ENCODE data around the gene ATL1. TPM values are rescaled to one million over a fixed set of nuclear protein-coding genes. Genes with fewer than 3 reads are reported as not detected.

ATL1 gene
- total RNA-seq, 1 experiment from 2014 or later = 1.5 TPM

DNA sequence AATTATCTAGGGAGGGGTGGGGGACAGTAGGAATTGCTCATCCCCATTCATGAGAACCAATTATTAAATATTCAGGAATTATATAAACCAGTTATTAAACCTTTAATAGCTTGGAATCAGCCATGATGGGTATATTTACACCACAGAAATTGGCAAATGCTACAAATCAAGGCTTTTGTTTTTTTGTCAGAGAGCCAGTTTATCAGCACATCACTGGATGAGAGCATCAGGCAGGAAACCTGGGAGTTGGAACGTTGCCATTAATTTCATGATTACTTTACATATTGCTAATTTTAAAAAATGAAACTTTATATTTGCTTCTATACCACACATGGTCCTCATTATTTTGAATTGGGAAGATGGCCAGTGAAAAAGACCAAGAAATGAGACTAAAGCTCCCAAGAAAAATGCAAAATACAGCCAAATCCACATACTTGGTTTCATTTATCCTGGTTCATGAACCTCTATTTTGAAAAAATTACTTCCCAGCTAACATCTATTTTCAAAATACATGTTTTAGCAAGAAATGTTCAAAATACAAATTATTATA, 48.4 kb downstream of the ATL1 start:
- ChIA-PET CTCF (no interaction called here), POLR2A (no interaction called here)
- Histone ChIP-seq H3K9me3 (ENCODE audit: control insufficient read depth, insufficient read depth, low read depth, low read length) (no peaks in the 10 kb centered on the region), H3K27me3 (ENCODE audit: control insufficient read depth, insufficient read depth, low read length) (no peaks in the 10 kb centered on the region; the same call in 1 of the 2 replicates), H3K36me3 (ENCODE audit: control insufficient read depth, insufficient read depth, low read length) (no peaks in the 10 kb centered on the region), H3K27ac (ENCODE audit: low read length) (no peak overlapping the region), H3K4me3 (ENCODE audit: low read depth in 2 of 2, low read length in 2 of 2) (no peak overlapping the region), H3K4me1 (ENCODE audit: control insufficient read depth, insufficient read depth, low read length) (no peaks in the 10 kb centered on the region)
- ATAC-seq (no peak), DNase-seq (ENCODE audit: low read depth, low spot score) (no peak)
- no TSS peak for BruUV-seq (replicated peaks)
- TF ChIP-seq, protein P1, sequence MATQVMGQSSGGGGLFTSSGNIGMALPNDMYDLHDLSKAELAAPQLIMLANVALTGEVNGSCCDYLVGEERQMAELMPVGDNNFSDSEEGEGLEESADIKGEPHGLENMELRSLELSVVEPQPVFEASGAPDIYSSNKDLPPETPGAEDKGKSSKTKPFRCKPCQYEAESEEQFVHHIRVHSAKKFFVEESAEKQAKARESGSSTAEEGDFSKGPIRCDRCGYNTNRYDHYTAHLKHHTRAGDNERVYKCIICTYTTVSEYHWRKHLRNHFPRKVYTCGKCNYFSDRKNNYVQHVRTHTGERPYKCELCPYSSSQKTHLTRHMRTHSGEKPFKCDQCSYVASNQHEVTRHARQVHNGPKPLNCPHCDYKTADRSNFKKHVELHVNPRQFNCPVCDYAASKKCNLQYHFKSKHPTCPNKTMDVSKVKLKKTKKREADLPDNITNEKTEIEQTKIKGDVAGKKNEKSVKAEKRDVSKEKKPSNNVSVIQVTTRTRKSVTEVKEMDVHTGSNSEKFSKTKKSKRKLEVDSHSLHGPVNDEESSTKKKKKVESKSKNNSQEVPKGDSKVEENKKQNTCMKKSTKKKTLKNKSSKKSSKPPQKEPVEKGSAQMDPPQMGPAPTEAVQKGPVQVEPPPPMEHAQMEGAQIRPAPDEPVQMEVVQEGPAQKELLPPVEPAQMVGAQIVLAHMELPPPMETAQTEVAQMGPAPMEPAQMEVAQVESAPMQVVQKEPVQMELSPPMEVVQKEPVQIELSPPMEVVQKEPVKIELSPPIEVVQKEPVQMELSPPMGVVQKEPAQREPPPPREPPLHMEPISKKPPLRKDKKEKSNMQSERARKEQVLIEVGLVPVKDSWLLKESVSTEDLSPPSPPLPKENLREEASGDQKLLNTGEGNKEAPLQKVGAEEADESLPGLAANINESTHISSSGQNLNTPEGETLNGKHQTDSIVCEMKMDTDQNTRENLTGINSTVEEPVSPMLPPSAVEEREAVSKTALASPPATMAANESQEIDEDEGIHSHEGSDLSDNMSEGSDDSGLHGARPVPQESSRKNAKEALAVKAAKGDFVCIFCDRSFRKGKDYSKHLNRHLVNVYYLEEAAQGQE (IDR thresholded peaks at IDR 0.05; ENCODE audit: insufficient read depth in 1 of 2, low read depth in 2 of 2, low read length in 1 of 2) = no peak
- no peak for TF ChIP-seq POLR2AphosphoS5 (IDR thresholded peaks at IDR 0.05; ENCODE audit: low read depth, low read length)
- TF ChIP-seq, protein P2, sequence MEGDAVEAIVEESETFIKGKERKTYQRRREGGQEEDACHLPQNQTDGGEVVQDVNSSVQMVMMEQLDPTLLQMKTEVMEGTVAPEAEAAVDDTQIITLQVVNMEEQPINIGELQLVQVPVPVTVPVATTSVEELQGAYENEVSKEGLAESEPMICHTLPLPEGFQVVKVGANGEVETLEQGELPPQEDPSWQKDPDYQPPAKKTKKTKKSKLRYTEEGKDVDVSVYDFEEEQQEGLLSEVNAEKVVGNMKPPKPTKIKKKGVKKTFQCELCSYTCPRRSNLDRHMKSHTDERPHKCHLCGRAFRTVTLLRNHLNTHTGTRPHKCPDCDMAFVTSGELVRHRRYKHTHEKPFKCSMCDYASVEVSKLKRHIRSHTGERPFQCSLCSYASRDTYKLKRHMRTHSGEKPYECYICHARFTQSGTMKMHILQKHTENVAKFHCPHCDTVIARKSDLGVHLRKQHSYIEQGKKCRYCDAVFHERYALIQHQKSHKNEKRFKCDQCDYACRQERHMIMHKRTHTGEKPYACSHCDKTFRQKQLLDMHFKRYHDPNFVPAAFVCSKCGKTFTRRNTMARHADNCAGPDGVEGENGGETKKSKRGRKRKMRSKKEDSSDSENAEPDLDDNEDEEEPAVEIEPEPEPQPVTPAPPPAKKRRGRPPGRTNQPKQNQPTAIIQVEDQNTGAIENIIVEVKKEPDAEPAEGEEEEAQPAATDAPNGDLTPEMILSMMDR (IDR thresholded peaks at IDR 0.05) = no peak
- TF ChIP-seq TCF7L2 (IDR thresholded peaks at IDR 0.05; ENCODE audit: low read depth, low read length) = no peak
- no peak for TF ChIP-seq SIN3A (IDR thresholded peaks at IDR 0.05; ENCODE audit: borderline replicate concordance, insufficient read depth, low read depth, low read length)
- in situ Hi-C loops (cut with HindIII; ENCODE audit: low pct_unique_long_range_greater_than_20kb, low sequenced_read_pairs) (no loop called here), intact Hi-C loops (cut with micrococcal nuclease; ENCODE audit: unreplicated experiment) (loop anchor here (10.0 kb wide), 1 partner anchor 256 kb away; no protein-coding TSS in a partner anchor)

DNA sequence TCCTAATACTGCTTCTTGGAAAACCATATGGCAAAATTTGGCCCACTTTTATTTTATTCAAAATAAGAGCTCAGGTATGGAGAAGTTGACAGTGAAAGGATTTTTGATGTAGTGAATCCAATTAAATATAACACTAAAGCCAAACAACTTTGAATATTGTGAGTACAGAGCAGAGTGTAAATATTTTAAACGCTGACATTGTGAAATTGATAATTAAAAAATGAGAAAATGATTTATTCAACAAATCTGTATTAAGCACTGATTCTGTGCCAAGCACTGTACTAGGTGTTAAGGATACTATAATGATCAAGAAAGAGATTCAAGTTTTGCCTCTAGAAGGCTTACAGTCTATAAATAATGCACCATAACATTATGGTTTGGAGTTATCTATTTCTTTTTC, 50.5 kb downstream of the ATL1 start:
- in situ Hi-C loops (cut with HindIII; ENCODE audit: low pct_unique_long_range_greater_than_20kb, low sequenced_read_pairs) = no loop called here
- ATAC-seq = no peak
- no peaks in the 10 kb centered on the region for H3K9me3 ChIP-seq (ENCODE audit: control insufficient read depth, insufficient read depth, low read depth, low read length)
- CTCF ChIA-PET = no interaction called here
- intact Hi-C loops (cut with micrococcal nuclease; ENCODE audit: unreplicated experiment) = no loop called here
- DNase-seq (ENCODE audit: low read depth, low spot score) = no peak
- no TSS peak for BruUV-seq (replicated peaks)
- no peak overlapping the region for H3K4me3 ChIP-seq (ENCODE audit: low read depth in 2 of 2, low read length in 2 of 2)
- no peak overlapping the region for H3K27ac ChIP-seq (ENCODE audit: low read length)
- TF ChIP-seq, protein P1 (IDR thresholded peaks at IDR 0.05; ENCODE audit: insufficient read depth in 1 of 2, low read depth in 2 of 2, low read length in 1 of 2) = no peak
- TF ChIP-seq, protein P2 (IDR thresholded peaks at IDR 0.05) = no peak
- TF ChIP-seq SIN3A (IDR thresholded peaks at IDR 0.05; ENCODE audit: borderline replicate concordance, insufficient read depth, low read depth, low read length) (no peak), TCF7L2 (IDR thresholded peaks at IDR 0.05; ENCODE audit: low read depth, low read length) (no peak), POLR2AphosphoS5 (IDR thresholded peaks at IDR 0.05; ENCODE audit: low read depth, low read length) (no peak)
- no peaks in the 10 kb centered on the region; the same call in 1 of the 2 replicates for H3K27me3 ChIP-seq (ENCODE audit: control insufficient read depth, insufficient read depth, low read length)
- H3K4me1 ChIP-seq (ENCODE audit: control insufficient read depth, insufficient read depth, low read length) = no peaks in the 10 kb centered on the region
- POLR2A ChIA-PET = no interaction called here
- no peaks in the 10 kb centered on the region for H3K36me3 ChIP-seq (ENCODE audit: control insufficient read depth, insufficient read depth, low read length)

All from Panc1 (cell line).